ENCODE results near the gene ALDH1A2. TPM values are rescaled to one million over a fixed set of nuclear protein-coding genes. Genes with fewer than 3 reads are reported as not detected.

ALDH1A2 gene
- total and polyA plus RNA-seq, 8 donors: 1.6 to 6.6 (median 3.4) TPM

DNA sequence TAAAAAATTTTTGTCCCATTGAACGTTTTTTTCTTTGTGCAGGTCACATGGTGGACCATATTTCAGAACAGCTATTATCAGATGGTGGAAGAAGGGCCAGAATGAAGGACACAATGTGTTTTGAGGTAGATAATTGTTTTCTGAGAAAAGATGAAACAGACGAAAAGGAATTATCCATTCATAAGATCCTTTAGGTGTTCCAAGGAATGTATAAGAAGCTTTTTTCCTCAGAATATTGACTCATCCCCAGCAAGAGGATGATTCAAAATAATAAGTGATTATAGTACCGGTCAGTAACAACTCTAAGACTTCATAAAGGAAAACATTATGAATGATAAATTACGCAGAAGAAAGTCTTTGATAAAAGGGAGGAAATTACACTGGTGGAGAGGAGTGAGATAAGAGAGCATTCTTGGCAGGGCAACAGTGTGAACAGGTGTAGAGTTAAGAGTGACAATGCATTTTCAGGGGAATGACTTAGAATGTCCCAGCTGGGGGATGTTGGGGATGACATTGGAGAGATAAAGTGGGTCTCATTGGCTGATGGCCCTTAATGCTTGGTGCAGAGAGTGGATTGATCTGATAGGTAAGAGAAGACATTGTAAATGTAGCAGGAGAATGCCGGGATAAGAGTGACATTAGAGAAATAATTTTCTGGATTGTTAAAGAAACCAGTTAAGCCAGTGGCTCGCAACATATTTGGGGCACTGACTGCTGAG, 45.6 kb upstream of the ALDH1A2 start:
- Histone ChIP-seq H3K27ac (no peak overlapping the region), H3K4me1 (peaks cover 0 to 3% (median 0%) of the 10 kb centered on the region in 3 donors), H3K9me3 (no peaks in the 10 kb centered on the region), H3K36me3 (no peaks in the 10 kb centered on the region), H3K4me3 (no peak overlapping the region), H3K27me3 (no peaks in the 10 kb centered on the region)
- no peak for FAIRE-seq
- DNase-seq: no peak
- 17 to 18% methylated on average over 6 of the region's 6 CpGs for WGBS, 2 donors
- TF ChIP-seq, protein P1, sequence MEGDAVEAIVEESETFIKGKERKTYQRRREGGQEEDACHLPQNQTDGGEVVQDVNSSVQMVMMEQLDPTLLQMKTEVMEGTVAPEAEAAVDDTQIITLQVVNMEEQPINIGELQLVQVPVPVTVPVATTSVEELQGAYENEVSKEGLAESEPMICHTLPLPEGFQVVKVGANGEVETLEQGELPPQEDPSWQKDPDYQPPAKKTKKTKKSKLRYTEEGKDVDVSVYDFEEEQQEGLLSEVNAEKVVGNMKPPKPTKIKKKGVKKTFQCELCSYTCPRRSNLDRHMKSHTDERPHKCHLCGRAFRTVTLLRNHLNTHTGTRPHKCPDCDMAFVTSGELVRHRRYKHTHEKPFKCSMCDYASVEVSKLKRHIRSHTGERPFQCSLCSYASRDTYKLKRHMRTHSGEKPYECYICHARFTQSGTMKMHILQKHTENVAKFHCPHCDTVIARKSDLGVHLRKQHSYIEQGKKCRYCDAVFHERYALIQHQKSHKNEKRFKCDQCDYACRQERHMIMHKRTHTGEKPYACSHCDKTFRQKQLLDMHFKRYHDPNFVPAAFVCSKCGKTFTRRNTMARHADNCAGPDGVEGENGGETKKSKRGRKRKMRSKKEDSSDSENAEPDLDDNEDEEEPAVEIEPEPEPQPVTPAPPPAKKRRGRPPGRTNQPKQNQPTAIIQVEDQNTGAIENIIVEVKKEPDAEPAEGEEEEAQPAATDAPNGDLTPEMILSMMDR (IDR thresholded peaks at IDR 0.05): no peak
- intact Hi-C loops (cut with DNase I): no loop called here
- peak; percentile 46 to 82 (median 80) for ATAC-seq

DNA sequence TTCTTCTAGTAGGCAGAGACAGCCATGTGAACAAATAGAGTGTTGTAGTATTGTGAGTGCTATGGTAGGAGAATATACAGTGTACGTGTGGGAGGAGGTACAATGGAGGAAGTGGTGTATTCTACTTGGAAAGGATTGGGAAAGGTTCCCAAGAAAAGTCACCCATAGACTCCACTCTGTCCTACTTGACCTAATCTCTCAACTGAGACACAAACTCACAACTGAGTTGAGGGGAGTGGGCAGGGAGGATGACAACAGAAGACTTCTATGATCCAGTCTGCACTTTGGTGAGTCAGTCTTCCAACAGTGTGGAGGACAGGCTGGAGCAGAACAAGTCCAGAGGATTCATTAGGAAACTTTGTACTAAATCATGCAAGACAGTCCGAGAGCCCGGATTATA, 43.9 kb upstream of the ALDH1A2 start:
- no peaks in the 10 kb centered on the region for H3K27me3 ChIP-seq
- no peaks in the 10 kb centered on the region for H3K9me3 ChIP-seq
- DNase-seq (no peak), ATAC-seq (no peak), FAIRE-seq (no peak)
- 79 to 90% methylated on average over 3 of the region's 3 CpGs for WGBS, 2 donors
- H3K36me3 ChIP-seq: no peaks in the 10 kb centered on the region
- TF ChIP-seq, protein P1 (IDR thresholded peaks at IDR 0.05): no peak
- H3K4me3 ChIP-seq: no peak overlapping the region
- intact Hi-C loops (cut with DNase I): no loop called here
- H3K4me1 ChIP-seq: peaks cover 0 to 3% (median 0%) of the 10 kb centered on the region in 3 donors
- H3K27ac ChIP-seq: no peak overlapping the region

DNA sequence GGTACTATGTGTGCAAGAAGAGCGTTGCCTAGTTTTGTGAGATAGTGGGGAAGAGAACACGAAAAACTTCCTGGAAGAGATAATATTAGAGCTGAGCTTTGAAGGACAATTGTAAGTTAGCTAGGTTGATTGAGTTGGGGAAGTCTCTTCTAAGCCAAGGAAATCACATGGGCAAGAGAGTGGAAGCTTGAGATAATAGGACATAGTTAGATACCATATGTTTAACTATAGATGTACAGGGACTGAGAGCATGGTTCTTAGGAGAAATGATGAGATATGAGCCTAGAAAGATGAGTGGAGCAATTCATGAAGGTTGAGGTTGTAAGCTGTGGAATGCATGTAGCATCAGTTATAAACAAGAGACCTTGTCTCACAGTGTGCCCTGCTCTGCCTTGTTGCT, 42.6 kb upstream of the ALDH1A2 start:
- H3K27ac ChIP-seq: no peak overlapping the region
- no peak for DNase-seq
- H3K4me3 ChIP-seq: no peak overlapping the region
- WGBS, 2 donors: 75 to 78% methylated on average over 2 of the region's 2 CpGs
- ATAC-seq: no peak
- H3K36me3 ChIP-seq: no peaks in the 10 kb centered on the region
- TF ChIP-seq, protein P1 (IDR thresholded peaks at IDR 0.05): no peak
- no peak for FAIRE-seq
- H3K4me1 ChIP-seq: peaks cover 0 to 3% (median 0%) of the 10 kb centered on the region in 3 donors
- intact Hi-C loops (cut with DNase I): no loop called here
- H3K27me3 ChIP-seq: no peaks in the 10 kb centered on the region
- no peaks in the 10 kb centered on the region for H3K9me3 ChIP-seq

DNA sequence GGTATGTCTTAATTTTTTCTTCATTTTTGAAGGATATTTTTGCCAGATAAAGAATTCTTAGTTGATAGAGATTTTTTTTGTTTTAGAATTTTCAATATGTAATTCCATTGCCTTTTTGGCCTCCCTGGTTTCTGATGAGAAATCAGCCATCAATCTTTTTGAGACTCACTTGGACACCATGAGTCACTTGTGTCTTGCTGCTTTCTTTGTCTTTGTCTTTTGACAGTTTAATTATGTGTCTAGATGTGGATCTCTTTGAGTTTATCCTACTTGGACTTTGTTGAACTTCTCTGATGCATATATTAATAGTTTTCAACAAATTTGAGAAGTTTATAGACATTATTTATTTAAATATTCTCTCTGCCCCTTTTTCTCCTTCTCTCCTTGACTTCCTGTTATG, 38.0 kb upstream of the ALDH1A2 start:
- Histone ChIP-seq H3K4me3 (no peak overlapping the region), H3K4me1 (no peaks in the 10 kb centered on the region), H3K27ac (no peak overlapping the region), H3K27me3 (no peaks in the 10 kb centered on the region), H3K36me3 (no peaks in the 10 kb centered on the region), H3K9me3 (no peaks in the 10 kb centered on the region)
- FAIRE-seq: no peak
- TF ChIP-seq, protein P1 (IDR thresholded peaks at IDR 0.05): no peak
- intact Hi-C loops (cut with DNase I): no loop called here
- no peak for ATAC-seq
- no peak for DNase-seq

DNA sequence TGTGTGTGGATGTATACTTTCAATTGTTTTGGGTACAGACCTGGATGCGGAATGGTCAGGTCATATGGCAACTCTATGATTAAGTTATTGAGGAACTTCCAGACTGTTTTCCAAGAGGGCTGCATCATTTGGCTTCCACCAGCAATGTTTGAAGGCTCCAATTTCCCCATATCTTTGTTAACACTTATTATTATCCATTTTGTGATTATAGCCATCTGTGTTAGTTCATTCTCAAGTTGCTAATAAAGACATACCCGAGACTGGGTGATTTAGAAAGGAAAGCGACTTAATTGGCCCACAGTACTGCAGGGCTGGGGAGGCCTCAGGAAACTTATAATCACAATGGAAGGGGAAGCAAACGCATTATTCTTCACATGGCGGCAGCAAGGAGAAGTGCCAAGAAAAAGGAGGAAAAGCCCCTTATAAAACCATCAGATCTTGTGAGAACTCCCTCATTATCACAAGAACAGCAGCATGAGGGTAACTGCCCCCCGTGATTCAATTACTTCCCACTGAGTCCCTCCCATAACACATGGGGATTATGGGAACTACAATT, 31.1 kb upstream of the ALDH1A2 start:
- DNase-seq (no peak), ATAC-seq (no peak), FAIRE-seq (no peak)
- H3K4me1 ChIP-seq: peaks cover 0 to 8% (median 0%) of the 10 kb centered on the region in 3 donors
- TF ChIP-seq, protein P1 (IDR thresholded peaks at IDR 0.05): no peak
- intact Hi-C loops (cut with DNase I): no loop called here
- 82 to 86% methylated on average over 6 of the region's 6 CpGs for WGBS, 2 donors
- no peak overlapping the region for H3K27ac ChIP-seq
- H3K27me3 ChIP-seq: no peaks in the 10 kb centered on the region
- no peaks in the 10 kb centered on the region for H3K36me3 ChIP-seq
- no peaks in the 10 kb centered on the region for H3K9me3 ChIP-seq
- H3K4me3 ChIP-seq: no peak overlapping the region
